HepG2 (cell line): ENCODE data around the gene ZNF10. TPM values are rescaled to one million over a fixed set of nuclear protein-coding genes. Genes with fewer than 3 reads are reported as not detected.

Experiments
- AKNA ChIP-seq: sonication (generic); formaldehyde crosslinking; IDR thresholded peaks from 2 replicates; pipeline ENCODE4 v1.4.0; 2020; ENCODE audit warnings: missing genetic modification reagents, borderline replicate concordance
- ATF2 ChIP-seq: sonication (generic); formaldehyde crosslinking; IDR thresholded peaks from 2 replicates; pipeline ENCODE4 v1.4.0; 2020; ENCODE audit warnings: missing genetic modification reagents
- CBX1 ChIP-seq: IDR thresholded peaks from one replicate; pipeline ENCODE4 v1.6.1; 2016; ENCODE audit warnings: antibody characterized with exemption, low read depth
- DR1 ChIP-seq: sonication (generic); formaldehyde crosslinking; IDR thresholded peaks from 2 replicates; pipeline ENCODE4 v1.8.0; 2021; ENCODE audit warnings: mild to moderate bottlenecking, missing genetic modification reagents, inconsistent platforms
- GRHL1 ChIP-seq: sonication (generic); formaldehyde crosslinking; conservative IDR thresholded peaks from 2 replicates; pipeline ENCODE4 v1.8.0; 2022; ENCODE audit warnings: missing genetic modification reagents
- HNRNPUL1 ChIP-seq: fragments of 200-400 bp; formaldehyde crosslinking; IDR thresholded peaks from 2 replicates; pipeline ENCODE4 v1.6.1; 2017; ENCODE audit warnings: low read depth, mild to moderate bottlenecking, low read length, moderate library complexity
- JDP2 ChIP-seq: sonication (generic); formaldehyde crosslinking; IDR thresholded peaks from 2 replicates; pipeline ENCODE4 v1.8.1; 2022; ENCODE audit warnings: missing genetic modification reagents, borderline replicate concordance
- KMT2A ChIP-seq: sonication (generic); formaldehyde crosslinking; IDR thresholded peaks from 2 replicates; pipeline ENCODE4 v1.4.0; 2020; ENCODE audit warnings: missing genetic modification reagents
- MXD1 ChIP-seq: sonication (generic); formaldehyde crosslinking; IDR thresholded peaks from 2 replicates; pipeline ENCODE4 v1.4.0; 2020; ENCODE audit warnings: mild to moderate bottlenecking, missing genetic modification reagents
- RBM22 ChIP-seq: fragments of 200-400 bp; formaldehyde crosslinking; optimal IDR thresholded peaks from 2 replicates; pipeline ENCODE3; 2017; ENCODE audit warnings: mild to moderate bottlenecking, low read length, moderate library complexity
- SMAD9 ChIP-seq: sonication (generic); formaldehyde crosslinking; IDR thresholded peaks from 2 replicates; pipeline ENCODE4 v1.5.1; 2020; ENCODE audit warnings: mild to moderate bottlenecking, missing genetic modification reagents
- SMARCC2 ChIP-seq: fragments of 450-650 bp; IDR thresholded peaks from 2 replicates; pipeline ENCODE4 v1.6.1; 2017; ENCODE audit warnings: antibody characterized with exemption, mild to moderate bottlenecking
- TBX3 ChIP-seq: fragments of 450-650 bp; IDR thresholded peaks from 2 replicates; pipeline ENCODE4 v1.6.1; 2017; ENCODE audit warnings: antibody characterized with exemption, mild to moderate bottlenecking, inconsistent platforms, borderline replicate concordance
- TOPORS ChIP-seq: sonication (generic); formaldehyde crosslinking; IDR thresholded peaks from 2 replicates; pipeline ENCODE4 v1.8.0; 2023; ENCODE audit warnings: mild to moderate bottlenecking, missing genetic modification reagents
- ZBED4 ChIP-seq: sonication (generic); formaldehyde crosslinking; IDR thresholded peaks from 2 replicates; pipeline ENCODE4 v1.4.0; 2020; ENCODE audit warnings: missing genetic modification reagents, borderline replicate concordance
- ZNF329 ChIP-seq: sonication (generic); formaldehyde crosslinking; IDR thresholded peaks from 2 replicates; pipeline ENCODE4 v1.9.0; 2021; ENCODE audit warnings: low read depth, mild to moderate bottlenecking, missing genetic modification reagents
- ZNF441 ChIP-seq: sonication (generic); formaldehyde crosslinking; IDR thresholded peaks from 2 replicates; pipeline ENCODE4 v1.7.0; 2021; ENCODE audit warnings: missing genetic modification reagents, borderline replicate concordance
- polyA plus RNA-seq, 8 experiments: library from polyadenylated mRNA; depleted of rRNA in 3 of 8; stranded (reverse) in 7 of 8; unstranded in 1 of 8; fragments of >200 nt; fragmentation: Illumina TruSeq in 4 of 8; extraction: Trizol in 4 of 8; gene quantifications; 2 replicates each; pipeline versions ENCODE4 v1.2.1 to v1.2.3, GENCODE V29; 2011 to 2016; ENCODE audit warnings: low read depth in 4 of 8, missing spikeins in 1 of 8, mixed read lengths in 1 of 8; ENCODE audit not compliant: insufficient read depth in 1 of 8
- total RNA-seq, 5 experiments: library from RNA; depleted of rRNA; stranded (reverse); fragments of >200 nt; fragmentation: Illumina TruSeq; extraction: Trizol; gene quantifications; 2 replicates each; pipeline ENCODE4 v1.2.3, GENCODE V29; 2016; ENCODE audit warnings: low read depth in 1 of 5

The ZNF10 gene
- total and polyA plus RNA-seq, 2 of the 13 experiments (the other 11 are each of a cell fraction or from before 2014, with no cell fraction given) = 2.9 to 6.5 TPM

- TF ChIP-seq ZNF329 (CRISPR knock-in tag) (no peak), JDP2 (CRISPR knock-in tag) (no peak), AKNA (CRISPR knock-in tag) (no peak), ATF2 (CRISPR knock-in tag) (peak; percentile 80; the same call in 1 of the 2 replicates), TBX3 (no peak), DR1 (CRISPR knock-in tag) (no peak), KMT2A (CRISPR knock-in tag) (peak; percentile 83), CBX1 (peak; percentile 56), MXD1 (CRISPR knock-in tag) (no peak), GRHL1 (CRISPR knock-in tag) (no peak), SMARCC2 (no peak), RBM22 (no peak), TOPORS (CRISPR knock-in tag) (no peak), SMAD9 (CRISPR knock-in tag) (no peak), ZNF441 (0 out of 2 replicates have a peak, but pooled peaks have one; percentile 55), HNRNPUL1 (no peak), ZBED4 (CRISPR knock-in tag) (no peak)
Measured at GRCh38 chr12:133181238-133181959, 51.0 kb downstream of the ZNF10 start, which contains the start of gene ZNF268 (continued).
